Activated CD8-positive, alpha-beta memory T cell treated with anti-CD3 and anti-CD28 coated beads for 48 hours (primary cell): ENCODE measurements around the gene CSMD2.

Experiments
- DNase-seq, 3 experiments: peaks; one replicate each; pipeline ENCODE4 v3.0.0-alpha.2; 2020; ENCODE audit warnings: low read depth in 2 of 3, low spot score in 2 of 3

Gene CSMD2

GRCh38 chr1:33696311-33696710, 468.7 kb downstream of the CSMD2 start:
- DNase-seq = no peak

GRCh38 chr1:33692206-33693188, 472.5 kb downstream of the CSMD2 start:
- no peak for DNase-seq

- DNase-seq = no peak
These were observed 478.0 kb downstream of the CSMD2 start for GRCh38 chr1:33687000-33687399.

GRCh38 chr1:33686551-33686950, 478.5 kb downstream of the CSMD2 start:
- no peak for DNase-seq

- DNase-seq = no peak
These were observed 479.8 kb downstream of the CSMD2 start for GRCh38 chr1:33685256-33685655.

- no peak for DNase-seq
These were observed 480.4 kb downstream of the CSMD2 start for GRCh38 chr1:33684396-33685179.

GRCh38 chr1:33683913-33684312, 481.1 kb downstream of the CSMD2 start:
- no peak for DNase-seq

- DNase-seq = no peak
These were observed 482.7 kb downstream of the CSMD2 start for GRCh38 chr1:33682371-33682770.

- DNase-seq = no peak
These were observed 484.7 kb downstream of the CSMD2 start for GRCh38 chr1:33680281-33680840.

- no peak for DNase-seq
These were observed 494.5 kb downstream of the CSMD2 start for GRCh38 chr1:33670567-33670966.

GRCh38 chr1:33668695-33669094, 496.3 kb downstream of the CSMD2 start:
- no peak for DNase-seq

GRCh38 chr1:33667386-33668282, 497.4 kb downstream of the CSMD2 start:
- no peak for DNase-seq

GRCh38 chr1:33666616-33667015, 498.4 kb downstream of the CSMD2 start:
- DNase-seq = no peak

- no peak for DNase-seq
These were observed 503.1 kb downstream of the CSMD2 start for GRCh38 chr1:33661811-33662454.

- no peak for DNase-seq
These were observed 504.1 kb downstream of the CSMD2 start for GRCh38 chr1:33660956-33661355.

- no peak for DNase-seq
These were observed 504.8 kb downstream of the CSMD2 start for GRCh38 chr1:33660244-33660643.

GRCh38 chr1:33659641-33660040, 505.4 kb downstream of the CSMD2 start:
- no peak for DNase-seq

- DNase-seq = no peak
These were observed 507.2 kb downstream of the CSMD2 start for GRCh38 chr1:33657833-33658232.

GRCh38 chr1:33656467-33657005, 508.5 kb downstream of the CSMD2 start:
- DNase-seq = no peak

- no peak for DNase-seq
These were observed 509.5 kb downstream of the CSMD2 start for GRCh38 chr1:33655496-33655895.
